ENCODE measurements around the gene DCTPP1.

The DCTPP1 gene

GRCh38 chr16:30377050-30377811, 52.6 kb downstream of the DCTPP1 start (continued):
- TF ChIP-seq TSHZ1 (tag by site-specific recombination; IDR thresholded peaks at IDR 0.05; ENCODE audit: borderline replicate concordance) (no peak), ZNF623 (tag by site-specific recombination; IDR thresholded peaks at IDR 0.05) (peak; percentile 49), KLF8 (tag by site-specific recombination; IDR thresholded peaks at IDR 0.05) (no peak), MEIS1 (CRISPR knock-in tag; IDR thresholded peaks at IDR 0.05; ENCODE audit: borderline replicate concordance) (no peak), ZNF398 (tag by site-specific recombination; IDR thresholded peaks at IDR 0.05) (peak; percentile 81), ZNF585B (tag by site-specific recombination; IDR thresholded peaks at IDR 0.05) (no peak), YY2 (tag by site-specific recombination; IDR thresholded peaks at IDR 0.05) (no peak)

GRCh38 chr16:30376461-30376902, 53.3 kb downstream of the DCTPP1 start:
- POLR2A ChIA-PET, result interaction anchor here (1.0 to 3.2 kb wide), 2 partner anchors 19 to 33 kb away, joined by 3 to 19 read pairs; partner anchors contain the start of gene ZNF48
- no peak for TF ChIP-seq PATZ1 (tag by site-specific recombination; IDR thresholded peaks at IDR 0.05)
- TF ChIP-seq ZSCAN30 (tag by site-specific recombination; IDR thresholded peaks at IDR 0.05), result no peak
- TF ChIP-seq EGR2 (tag by site-specific recombination; IDR thresholded peaks at IDR 0.05; ENCODE audit: low read depth), result no peak
- TF ChIP-seq ZNF10 (tag by site-specific recombination; IDR thresholded peaks at IDR 0.05), result no peak
- TF ChIP-seq ZNF701 (tag by site-specific recombination; IDR thresholded peaks at IDR 0.05), result no peak
- no peak for TF ChIP-seq ZNF394 (tag by site-specific recombination; IDR thresholded peaks at IDR 0.05; ENCODE audit: borderline replicate concordance)
- no peak for TF ChIP-seq ZNF248 (tag by site-specific recombination; IDR thresholded peaks at IDR 0.05)
- no peak for TF ChIP-seq ZNF341 (tag by site-specific recombination; IDR thresholded peaks at IDR 0.05; ENCODE audit: low read depth)
- no peak for TF ChIP-seq ZNF830 (tag by site-specific recombination; IDR thresholded peaks at IDR 0.05; ENCODE audit: low read depth)
- no peak for TF ChIP-seq ZNF600 (tag by site-specific recombination; IDR thresholded peaks at IDR 0.05)
- no peak for TF ChIP-seq ZNF624 (tag by site-specific recombination; IDR thresholded peaks at IDR 0.05)
- no peak for TF ChIP-seq ZNF626 (tag by site-specific recombination; IDR thresholded peaks at IDR 0.05)
- TF ChIP-seq ZNF24 (tag by site-specific recombination; IDR thresholded peaks at IDR 0.05), result no peak
- TF ChIP-seq ZXDB (tag by site-specific recombination; IDR thresholded peaks at IDR 0.05), result no peak
- TF ChIP-seq ZNF544 (tag by site-specific recombination; IDR thresholded peaks at IDR 0.05), result no peak
- no peak for TF ChIP-seq ZNF670 (tag by site-specific recombination; IDR thresholded peaks at IDR 0.05; ENCODE audit: low read depth)
- peaks cover 0 to 8% of the 10 kb centered on the region in 2 experiments; a peak in 1 of 3 replicates for H3K36me3 ChIP-seq (ENCODE audit: control insufficient read depth in 2 of 2, insufficient read depth in 1 of 2, low read length in 2 of 2)
- H3K4me3 ChIP-seq (ENCODE audit: low read depth, low read length), result no peak overlapping the region
- H3K4me1 ChIP-seq (ENCODE audit: control insufficient read depth, insufficient read depth, low read length), result peaks cover 5% of the 10 kb centered on the region
- H3K9me3 ChIP-seq (ENCODE audit: control insufficient read depth, insufficient read depth, low read depth, low read length), result no peaks in the 10 kb centered on the region
- H3K27ac ChIP-seq (ENCODE audit: extremely low read depth, low read depth, low read length), result peak overlapping the region; percentile 28
- CTCF ChIA-PET, result interaction anchor here (0.6 kb wide), 1 partner anchor 36 kb away, joined by 3 read pairs; no protein-coding TSS in a partner anchor
